ENCODE results near the gene NR2E3. TPM values are rescaled to one million over a fixed set of nuclear protein-coding genes. Genes with fewer than 3 reads are reported as not detected.
"Not testable (repeated sequence)": the region's sequence is repeated elsewhere in the genome, so short reads cannot be mapped to it uniquely, and the experiment has no call there.

Gene NR2E3

DNA sequence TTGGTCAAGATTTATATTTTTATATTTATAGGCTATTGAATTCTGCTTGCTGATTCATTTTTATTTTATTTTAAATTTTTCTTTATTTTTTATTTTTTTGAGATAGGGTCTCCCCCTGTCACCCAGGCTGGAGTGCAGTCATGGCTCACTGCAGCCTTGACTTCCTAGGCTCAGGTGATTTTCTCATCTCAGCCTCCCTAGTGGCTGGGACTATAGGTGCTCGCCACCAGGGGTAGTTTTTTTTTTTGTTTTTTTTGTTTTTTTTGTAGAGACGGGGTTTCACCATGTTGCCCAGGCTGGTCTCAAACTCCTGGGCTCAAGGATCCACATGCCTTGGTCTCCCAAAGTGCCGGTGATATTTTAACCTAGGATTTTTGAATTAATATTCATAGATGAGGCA is 31.2 kb downstream of the NR2E3 start:
- no peak overlapping the region for H3K18ac ChIP-seq (ENCODE audit: low read length)
- H3K4me1 ChIP-seq (ENCODE audit: control insufficient read depth, low read depth, low read length) = no peaks in the 10 kb centered on the region
- H2BK5ac ChIP-seq (ENCODE audit: low read length) = no peak overlapping the region
- peaks cover 2% of the 10 kb centered on the region for H3K27me3 ChIP-seq (ENCODE audit: insufficient read depth, low read length, poor library complexity)
- H3K27ac ChIP-seq (ENCODE audit: low read depth, low read length) = no peak overlapping the region
- no peak overlapping the region for H3K9ac ChIP-seq (ENCODE audit: low read length)
- no CpG with 5 or more reads among the region's 3 CpGs for WGBS (ENCODE audit: extremely low coverage, insufficient coverage, low lambda C conversion rate)
- H3K4me2 ChIP-seq (ENCODE audit: low read length) = no peak overlapping the region
- H2AK5ac ChIP-seq (ENCODE audit: low read length) = no peak overlapping the region
- no peak overlapping the region for H2BK120ac ChIP-seq (ENCODE audit: low read depth, low read length)
- peak; percentile 10 for DNase-seq
- H2BK15ac ChIP-seq (replicated peaks; ENCODE audit: low read depth) = no peak overlapping the region
- H3K23ac ChIP-seq (ENCODE audit: low read length) = no peak overlapping the region
- H3K4ac ChIP-seq (ENCODE audit: low read depth, low read length) = no peak overlapping the region
- H3K4me3 ChIP-seq (ENCODE audit: low read length) = no peak overlapping the region
- no peaks in the 10 kb centered on the region for H3K79me1 ChIP-seq (ENCODE audit: low read length)
- H3K79me2 ChIP-seq (ENCODE audit: control insufficient read depth, insufficient read depth, low read length) = no peaks in the 10 kb centered on the region
- H4K5ac ChIP-seq (ENCODE audit: low read length) = no peak overlapping the region
- H3K36me3 ChIP-seq (ENCODE audit: control insufficient read depth, insufficient read depth, low read length) = no peaks in the 10 kb centered on the region
- H3K56ac ChIP-seq (ENCODE audit: low read length) = no peak overlapping the region
- H4K8ac ChIP-seq (ENCODE audit: low read depth, low read length) = no peak overlapping the region

GRCh38 chr15:71844916-71845315 is 34.6 kb downstream of the NR2E3 start:
- DNase-seq = no peak
- Histone ChIP-seq H3K4me2 (ENCODE audit: low read length) (no peak overlapping the region), H3K4ac (ENCODE audit: low read depth, low read length) (no peak overlapping the region), H2BK5ac (ENCODE audit: low read length) (no peak overlapping the region), H3K9ac (ENCODE audit: low read length) (no peak overlapping the region), H2BK120ac (ENCODE audit: low read depth, low read length) (no peak overlapping the region), H3K79me1 (ENCODE audit: low read length) (no peaks in the 10 kb centered on the region), H3K79me2 (ENCODE audit: control insufficient read depth, insufficient read depth, low read length) (no peaks in the 10 kb centered on the region), H4K8ac (ENCODE audit: low read depth, low read length) (no peak overlapping the region), H3K23ac (ENCODE audit: low read length) (no peak overlapping the region), H3K4me1 (ENCODE audit: control insufficient read depth, low read depth, low read length) (no peaks in the 10 kb centered on the region), H2BK15ac (replicated peaks; ENCODE audit: low read depth) (no peak overlapping the region), H3K4me3 (ENCODE audit: low read length) (no peak overlapping the region), H3K18ac (ENCODE audit: low read length) (no peak overlapping the region), H2AK5ac (ENCODE audit: low read length) (no peak overlapping the region), H3K36me3 (ENCODE audit: control insufficient read depth, insufficient read depth, low read length) (no peaks in the 10 kb centered on the region), H4K5ac (ENCODE audit: low read length) (no peak overlapping the region), H3K27ac (ENCODE audit: low read depth, low read length) (no peak overlapping the region), H3K56ac (ENCODE audit: low read length) (no peak overlapping the region), H3K27me3 (ENCODE audit: insufficient read depth, low read length, poor library complexity) (peaks cover 2% of the 10 kb centered on the region)
- WGBS (ENCODE audit: extremely low coverage, insufficient coverage, low lambda C conversion rate) = no CpG with 5 or more reads among the region's 2 CpGs

GRCh38 chr15:71853543-71853942 is 43.2 kb downstream of the NR2E3 start:
- H3K23ac ChIP-seq (ENCODE audit: low read length) = no peak overlapping the region
- H3K36me3 ChIP-seq (ENCODE audit: control insufficient read depth, insufficient read depth, low read length) = no peaks in the 10 kb centered on the region
- H2BK120ac ChIP-seq (ENCODE audit: low read depth, low read length) = no peak overlapping the region
- no peaks in the 10 kb centered on the region for H3K79me1 ChIP-seq (ENCODE audit: low read length)
- H3K4me3 ChIP-seq (ENCODE audit: low read length) = no peak overlapping the region
- H4K8ac ChIP-seq (ENCODE audit: low read depth, low read length) = no peak overlapping the region
- H3K9ac ChIP-seq (ENCODE audit: low read length) = no peak overlapping the region
- H2BK15ac ChIP-seq (replicated peaks; ENCODE audit: low read depth) = no peak overlapping the region
- H2BK5ac ChIP-seq (ENCODE audit: low read length) = no peak overlapping the region
- H3K18ac ChIP-seq (ENCODE audit: low read length) = no peak overlapping the region
- no peak overlapping the region for H3K27ac ChIP-seq (ENCODE audit: low read depth, low read length)
- no peak overlapping the region for H3K4ac ChIP-seq (ENCODE audit: low read depth, low read length)
- H3K4me2 ChIP-seq (ENCODE audit: low read length) = no peak overlapping the region
- no CpG with 5 or more reads among the region's 1 CpG for WGBS (ENCODE audit: extremely low coverage, insufficient coverage, low lambda C conversion rate)
- H3K4me1 ChIP-seq (ENCODE audit: control insufficient read depth, low read depth, low read length) = no peaks in the 10 kb centered on the region
- DNase-seq = no peak
- H3K79me2 ChIP-seq (ENCODE audit: control insufficient read depth, insufficient read depth, low read length) = no peaks in the 10 kb centered on the region
- no peak overlapping the region for H2AK5ac ChIP-seq (ENCODE audit: low read length)
- no peaks in the 10 kb centered on the region for H3K27me3 ChIP-seq (ENCODE audit: insufficient read depth, low read length, poor library complexity)
- H3K56ac ChIP-seq (ENCODE audit: low read length) = no peak overlapping the region
- H4K5ac ChIP-seq (ENCODE audit: low read length) = no peak overlapping the region

DNA sequence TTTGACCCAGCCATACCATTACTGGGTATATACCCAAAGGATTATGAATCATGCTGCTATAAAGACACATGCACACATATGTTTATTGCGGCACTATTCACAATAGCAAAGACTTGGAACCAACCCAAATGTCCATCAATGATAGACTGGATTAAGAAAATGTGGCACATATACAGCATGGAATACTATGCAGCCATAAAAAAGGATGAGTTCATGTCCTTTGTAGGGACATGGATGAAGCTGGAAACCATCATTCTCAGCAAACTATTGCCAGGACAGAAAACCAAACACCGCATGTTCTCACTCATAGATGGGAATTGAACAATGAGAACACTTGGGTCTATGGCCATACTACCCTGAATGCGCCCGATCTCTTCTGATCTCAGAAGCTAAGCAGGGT is 47.9 kb downstream of the NR2E3 start:
- H2BK5ac ChIP-seq (ENCODE audit: low read length); H3K27ac ChIP-seq (ENCODE audit: low read depth, low read length); H2AK5ac ChIP-seq (ENCODE audit: low read length); H4K5ac ChIP-seq (ENCODE audit: low read length); DNase-seq; H3K23ac ChIP-seq (ENCODE audit: low read length); H3K4me1 ChIP-seq (ENCODE audit: control insufficient read depth, low read depth, low read length); H3K36me3 ChIP-seq (ENCODE audit: control insufficient read depth, insufficient read depth, low read length); H3K4me3 ChIP-seq (ENCODE audit: low read length); H3K18ac ChIP-seq (ENCODE audit: low read length); H3K4ac ChIP-seq (ENCODE audit: low read depth, low read length); H4K8ac ChIP-seq (ENCODE audit: low read depth, low read length); H3K79me1 ChIP-seq (ENCODE audit: low read length); H3K4me2 ChIP-seq (ENCODE audit: low read length); H3K56ac ChIP-seq (ENCODE audit: low read length); H2BK15ac ChIP-seq (replicated peaks; ENCODE audit: low read depth); H3K9ac ChIP-seq (ENCODE audit: low read length); H3K27me3 ChIP-seq (ENCODE audit: insufficient read depth, low read length, poor library complexity); H3K79me2 ChIP-seq (ENCODE audit: control insufficient read depth, insufficient read depth, low read length); H2BK120ac ChIP-seq (ENCODE audit: low read depth, low read length): not testable (repeated sequence)
- WGBS (ENCODE audit: extremely low coverage, insufficient coverage, low lambda C conversion rate) = no CpG with 5 or more reads among the region's 4 CpGs

Small RNAs within 50 kb of the gene (small RNA-seq; reads per million reads assigned to genes)
- gene RNA5SP399 (ENCODE audit: insufficient read depth) = not detected
